ENCODE measurements around the gene ARAP3. TPM values are rescaled to one million over a fixed set of nuclear protein-coding genes. Genes with fewer than 3 reads are reported as not detected.

ARAP3 gene
- polyA plus RNA-seq, 3 donors = 1.2 to 18.2 (median 2.2) TPM

GRCh38 chr5:141672071-141672840 is 9.8 kb downstream of the ARAP3 start:
- Histone ChIP-seq H2AFZ (ENCODE audit: insufficient read depth, low read depth, low read length, poor library complexity, severe bottlenecking) (no peak overlapping the region), H3K79me2 (ENCODE audit: insufficient read depth, low read length) (no peaks in the 10 kb centered on the region), H3K27ac (ENCODE audit: low read depth in 1 of 2, low read length in 2 of 2) (no peak overlapping the region), H3K9me3 (replicated peaks in 1 of 2; ENCODE audit: control insufficient read depth in 1 of 2, insufficient read depth in 1 of 2, low read length in 2 of 2) (no peaks in the 10 kb centered on the region), H3K9ac (ENCODE audit: insufficient read depth, low read length, poor library complexity, severe bottlenecking) (no peak overlapping the region), H4K20me1 (ENCODE audit: insufficient read depth, low read length) (no peaks in the 10 kb centered on the region), H3K4me3 (replicated peaks in 1 of 3; ENCODE audit: low read depth in 2 of 3, low read length in 3 of 3) (no peak overlapping the region), H3K4me1 (ENCODE audit: control insufficient read depth in 1 of 2, insufficient read depth in 2 of 2, low read length in 2 of 2) (no peaks in the 10 kb centered on the region), H3K27me3 (ENCODE audit: control insufficient read depth in 2 of 2, insufficient read depth in 2 of 2, low read length in 2 of 2) (no peaks in the 10 kb centered on the region), H3K4me2 (replicated peaks; ENCODE audit: extremely low read depth, low read length, poor library complexity, severe bottlenecking) (no peak overlapping the region), H3K36me3 (replicated peaks in 1 of 2; ENCODE audit: control insufficient read depth in 1 of 2, insufficient read depth in 2 of 2, low read length in 2 of 2) (peaks cover 51 to 62% of the 10 kb centered on the region in 2 donors)
- TF ChIP-seq CTCF (IDR thresholded peaks at IDR 0.05) = no peak
- H3K27ac Mint-ChIP-seq = peak overlapping the region in 1 of 7 donors; percentile 7
- intact Hi-C loops (cut with micrococcal nuclease) = no loop called here
- WGBS (ENCODE audit: insufficient coverage) = 97% methylated on average over 18 of the region's 23 CpGs
- peaks cover 54 to 55% of the 10 kb centered on the region in 2 donors for H3K36me3 Mint-ChIP-seq
- peaks cover 0 to 2% (median 1%) of the 10 kb centered on the region in 3 donors for H3K27me3 Mint-ChIP-seq (ENCODE audit: low read depth in 3 of 3)
- no peaks in the 10 kb centered on the region for H3K9me3 Mint-ChIP-seq
- no peaks in the 10 kb centered on the region for H3K4me1 Mint-ChIP-seq
- no peak for DNase-seq
- no peak overlapping the region for H3K4me3 Mint-ChIP-seq

- no peak overlapping the region for H3K27ac ChIP-seq (ENCODE audit: low read depth in 1 of 2, low read length in 2 of 2)
- Mint-ChIP-seq H3K36me3 (peaks cover 49 to 51% of the 10 kb centered on the region in 2 donors), H3K27me3 (ENCODE audit: low read depth in 3 of 3) (peaks cover 0 to 2% (median 1%) of the 10 kb centered on the region in 3 donors), H3K27ac (peak overlapping the region in 2 of 7 donors; percentile 10 to 51), H3K4me1 (peaks cover 4% of the 10 kb centered on the region), H3K4me3 (no peak overlapping the region), H3K9me3 (no peaks in the 10 kb centered on the region)
- intact Hi-C loops (cut with micrococcal nuclease) = loop anchor here (5.0 to 10.0 kb wide), 2 partner anchors 145 to 158 kb away; no protein-coding TSS in a partner anchor
- peaks cover 4% of the 10 kb centered on the region for H4K20me1 ChIP-seq (ENCODE audit: insufficient read depth, low read length)
- no peaks in the 10 kb centered on the region for H3K79me2 ChIP-seq (ENCODE audit: insufficient read depth, low read length)
- no peak for TF ChIP-seq CTCF (IDR thresholded peaks at IDR 0.05)
- no peak overlapping the region for H3K4me2 ChIP-seq (replicated peaks; ENCODE audit: extremely low read depth, low read length, poor library complexity, severe bottlenecking)
- 100% methylated on average over 1 of the region's 4 CpGs for WGBS (ENCODE audit: insufficient coverage)
- H3K9me3 ChIP-seq (replicated peaks in 1 of 2; ENCODE audit: control insufficient read depth in 1 of 2, insufficient read depth in 1 of 2, low read length in 2 of 2) = no peaks in the 10 kb centered on the region
- H3K27me3 ChIP-seq (ENCODE audit: control insufficient read depth in 2 of 2, insufficient read depth in 2 of 2, low read length in 2 of 2) = no peaks in the 10 kb centered on the region
- H3K9ac ChIP-seq (ENCODE audit: insufficient read depth, low read length, poor library complexity, severe bottlenecking) = no peak overlapping the region
- no peak for DNase-seq
- H3K36me3 ChIP-seq (replicated peaks in 1 of 2; ENCODE audit: control insufficient read depth in 1 of 2, insufficient read depth in 2 of 2, low read length in 2 of 2) = peaks cover 50 to 59% of the 10 kb centered on the region in 2 donors
- no peak overlapping the region for H3K4me3 ChIP-seq (replicated peaks in 1 of 3; ENCODE audit: low read depth in 2 of 3, low read length in 3 of 3)
- H2AFZ ChIP-seq (ENCODE audit: insufficient read depth, low read depth, low read length, poor library complexity, severe bottlenecking) = no peak overlapping the region
- H3K4me1 ChIP-seq (ENCODE audit: control insufficient read depth in 1 of 2, insufficient read depth in 2 of 2, low read length in 2 of 2) = peaks cover 5 to 6% of the 10 kb centered on the region in 2 donors
Observed at GRCh38 chr5:141669520-141669919, 12.5 kb downstream of the ARAP3 start.
